NCI-H226 (cell line): ENCODE data around the gene HTRA2.

Experiments
- DNase-seq: peaks from one replicate; pipeline ENCODE4 v3.0.0-alpha.2; 2015

Gene HTRA2

GRCh38 chr2:74566076-74566753 lies 36.5 kb downstream of the HTRA2 start:
- no peak for DNase-seq

- peak; percentile 66 for DNase-seq
Observed at GRCh38 chr2:74566754-74567085, 37.0 kb downstream of the HTRA2 start.

- peak; percentile 81 for DNase-seq
Observed at GRCh38 chr2:74567881-74568280, 38.1 kb downstream of the HTRA2 start.

DNA sequence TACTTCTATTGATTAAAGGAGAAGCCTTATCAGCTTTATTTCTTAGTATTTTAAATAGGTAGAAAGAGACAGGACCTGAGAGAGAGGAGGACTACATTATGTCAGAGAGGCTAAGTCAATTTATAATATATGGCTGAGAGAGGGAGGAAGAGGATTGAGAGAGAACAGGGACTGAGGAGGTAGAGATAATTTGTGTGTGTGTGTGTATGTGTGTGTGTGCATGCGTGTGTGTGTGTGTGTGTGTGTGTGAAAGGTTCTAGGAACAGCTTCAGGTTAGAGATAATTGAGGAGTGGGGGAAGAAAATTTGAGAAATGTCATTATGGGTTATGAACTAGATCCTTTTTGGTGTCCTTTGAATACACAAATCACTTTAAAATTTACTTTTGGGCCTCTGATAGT lies 40.0 kb downstream of the HTRA2 start:
- no peak for DNase-seq

- no peak for DNase-seq
Observed at GRCh38 chr2:74571058-74571457, 41.3 kb downstream of the HTRA2 start.

DNA sequence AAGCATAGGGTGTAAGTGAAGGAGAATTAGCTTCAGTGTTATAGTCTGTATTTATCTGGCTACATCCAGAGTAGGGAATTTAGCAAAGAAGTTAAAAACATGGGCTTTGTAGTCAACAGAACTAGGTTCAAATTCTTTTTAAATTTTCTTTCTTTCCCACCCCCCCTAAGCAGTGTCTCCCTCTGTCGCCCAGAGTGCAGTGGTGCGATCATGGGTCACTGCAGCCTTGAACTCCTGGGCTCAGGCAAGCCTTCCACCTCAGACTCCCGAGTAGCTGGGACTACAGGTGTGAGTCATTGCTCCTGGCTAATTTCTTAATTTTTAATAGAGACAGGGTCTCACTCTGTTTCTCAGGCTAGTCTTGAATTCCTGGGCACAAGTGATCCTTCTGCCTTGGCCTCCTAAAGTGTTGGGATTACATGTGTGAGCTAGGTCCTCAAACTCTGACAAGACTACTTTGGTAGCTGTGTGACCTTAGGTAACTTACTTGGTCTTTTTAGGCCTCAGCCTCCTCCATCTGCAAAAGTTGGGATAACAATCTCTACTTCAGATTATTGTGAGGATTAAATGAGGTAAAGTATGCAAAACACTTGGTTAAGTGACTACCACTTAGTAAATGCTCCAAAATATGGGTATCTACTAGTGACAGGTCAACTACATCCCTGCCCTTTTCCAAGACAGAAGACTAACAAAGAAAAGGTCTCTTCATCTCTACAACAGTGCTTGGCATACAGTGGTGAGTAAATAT lies 42.6 kb downstream of the HTRA2 start:
- no peak for DNase-seq

DNA sequence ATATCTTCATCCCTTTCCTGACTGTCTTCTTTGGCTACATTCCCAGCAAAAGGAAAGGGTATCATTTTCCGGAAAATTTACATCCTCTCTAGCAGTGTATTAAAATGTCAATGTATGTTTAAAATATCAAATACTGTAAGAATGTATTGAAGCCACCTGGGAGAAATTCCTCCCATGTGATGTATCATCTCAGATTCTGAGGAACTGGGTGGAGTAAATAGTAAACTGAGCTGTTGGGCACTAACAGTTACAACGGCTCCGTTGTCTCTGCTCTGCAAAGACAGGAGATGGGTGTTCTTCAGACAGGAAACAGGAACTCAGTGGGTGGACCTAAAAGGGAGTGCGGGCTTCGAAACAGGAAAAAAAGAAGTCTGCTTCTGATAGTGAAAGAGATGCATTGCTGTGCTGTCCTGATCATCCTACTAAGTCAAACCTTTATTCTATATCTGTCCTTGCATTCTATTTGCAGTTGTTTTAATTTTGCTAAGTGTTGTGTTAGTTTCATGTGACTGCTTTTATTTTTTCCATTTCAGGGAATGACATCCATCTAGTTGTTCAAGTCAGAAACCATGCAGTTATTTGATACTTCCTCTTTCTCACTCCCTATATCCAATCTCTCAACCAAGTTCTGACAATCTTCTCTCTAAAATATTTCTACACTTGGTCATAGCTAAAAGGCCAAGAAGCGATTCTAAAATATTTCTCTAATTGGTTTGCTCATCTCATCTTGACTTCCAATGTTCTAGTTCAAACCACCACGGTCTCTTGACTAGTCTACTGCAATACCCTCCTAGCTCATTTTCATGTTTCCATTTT lies 44.2 kb downstream of the HTRA2 start:
- DNase-seq: peak; percentile 94

GRCh38 chr2:74575320-74575719 lies 45.6 kb downstream of the HTRA2 start:
- DNase-seq: no peak

DNA sequence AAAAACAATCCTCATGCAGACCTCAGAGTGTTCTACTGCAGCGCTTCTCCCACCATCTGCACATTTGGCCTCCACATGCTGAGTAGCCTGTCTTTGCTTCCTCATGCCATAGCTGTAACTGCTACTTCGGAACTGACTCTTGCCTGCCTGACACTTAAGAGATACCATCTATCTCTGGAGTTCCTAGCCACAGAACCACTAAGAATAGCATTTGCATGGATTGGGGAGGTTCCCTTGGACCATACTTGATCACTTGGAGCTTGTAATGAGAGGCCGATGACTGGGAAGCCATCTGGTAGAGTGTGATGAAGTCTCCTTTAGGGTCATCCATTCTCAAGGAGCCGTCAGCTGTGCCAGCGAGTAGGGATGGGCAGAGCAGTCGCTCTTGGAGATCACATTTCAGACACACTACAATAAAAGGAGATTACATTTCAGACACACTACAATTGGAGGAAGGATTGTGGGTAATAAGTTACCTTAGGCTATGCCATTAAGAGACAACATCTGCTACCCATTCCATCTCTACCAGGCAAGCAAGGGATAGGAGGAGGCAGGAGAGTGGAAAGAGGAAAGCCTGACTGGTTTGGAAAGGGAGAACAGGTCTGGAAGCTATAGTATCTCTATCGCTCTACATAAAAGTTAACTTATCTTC lies 46.6 kb downstream of the HTRA2 start:
- no peak for DNase-seq

GRCh38 chr2:74576863-74577229 lies 47.1 kb downstream of the HTRA2 start:
- DNase-seq: peak; percentile 80

GRCh38 chr2:74577448-74577847 lies 47.7 kb downstream of the HTRA2 start:
- peak; percentile 65 for DNase-seq

- no peak for DNase-seq
Observed at GRCh38 chr2:74578408-74578807, 48.7 kb downstream of the HTRA2 start.

GRCh38 chr2:74581463-74581862 lies 51.7 kb downstream of the HTRA2 start:
- DNase-seq: no peak

DNA sequence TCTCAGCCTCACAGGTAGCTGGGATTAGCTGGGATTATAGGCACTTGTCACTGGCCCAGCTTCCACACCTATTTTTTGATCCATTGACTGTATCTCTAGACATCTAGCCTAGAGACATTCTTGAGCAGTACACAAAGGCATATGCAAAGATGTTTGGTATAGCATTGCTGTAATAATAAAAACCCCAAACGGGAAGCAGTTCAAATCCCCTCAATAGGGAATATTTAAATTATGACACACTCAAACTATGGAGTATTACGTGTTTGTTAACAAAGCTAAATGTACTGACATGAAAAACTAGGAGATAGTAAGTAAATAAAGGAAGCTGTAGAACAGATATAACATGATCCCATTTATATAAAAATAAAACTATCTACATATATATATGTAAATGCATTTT lies 52.5 kb downstream of the HTRA2 start:
- no peak for DNase-seq
